Lung (tissue), 12 donors: ENCODE results near the gene NUP160. TPM values are rescaled to one million over a fixed set of nuclear protein-coding genes. Genes with fewer than 3 reads are reported as not detected.
"Not testable (repeated sequence)": the region's sequence is repeated elsewhere in the genome, so short reads cannot be mapped to it uniquely, and the experiment has no call there.

Experiments used
- ATAC-seq: fragments of 200-7000 bp; cut with Tn5 transposase; one replicate; pipeline ENCODE4 v1.9.1; 2020; ENCODE audit warnings: moderate number of reproducible peaks; ENCODE audit not compliant: insufficient read depth, low FRiP score
- DNase-seq, 3 donors: peaks; one replicate each; pipeline ENCODE4 v3.0.0-alpha.2; 2013 to 2017
- H3K27ac ChIP-seq, 2 donors: one replicate each; pipeline ENCODE4 v1.5.1; 2013; ENCODE audit warnings: mild to moderate bottlenecking in 2 of 2, moderate library complexity in 2 of 2, control low read depth in 1 of 2, inconsistent platforms in 1 of 2, low read depth in 1 of 2, low read length in 1 of 2
- H3K27me3 ChIP-seq, 3 donors: one replicate each; pipeline ENCODE4 v1.5.1; 2013; ENCODE audit warnings: low read length in 2 of 3; ENCODE audit not compliant: control insufficient read depth in 3 of 3, insufficient read depth in 3 of 3
- H3K36me3 ChIP-seq, 4 donors: one replicate each; pipeline ENCODE4 v1.5.1; 2013; ENCODE audit warnings: low read length in 4 of 4, mild to moderate bottlenecking in 1 of 4, moderate library complexity in 1 of 4; ENCODE audit not compliant: control insufficient read depth in 4 of 4, insufficient read depth in 4 of 4
- H3K4me1 ChIP-seq, 5 donors: one replicate each; pipeline ENCODE4 v1.5.1; 2013; ENCODE audit warnings: low read length in 5 of 5, mild to moderate bottlenecking in 2 of 5, moderate library complexity in 1 of 5; ENCODE audit not compliant: control insufficient read depth in 5 of 5, insufficient read depth in 5 of 5
- H3K4me3 ChIP-seq: one replicate; pipeline ENCODE4 v1.5.1; 2013; ENCODE audit warnings: mild to moderate bottlenecking, control low read depth, moderate library complexity
- H3K9ac ChIP-seq, 2 donors: one replicate each; pipeline ENCODE4 v1.5.1; 2013; ENCODE audit warnings: low read length in 2 of 2, control low read depth in 1 of 2; ENCODE audit not compliant: insufficient read depth in 1 of 2
- H3K9me3 ChIP-seq, 4 donors: one replicate each; pipeline ENCODE4 v1.5.1; 2013; ENCODE audit warnings: low read length in 3 of 4, mild to moderate bottlenecking in 1 of 4, moderate library complexity in 1 of 4; ENCODE audit not compliant: control insufficient read depth in 4 of 4, insufficient read depth in 3 of 4
- WGBS, 2 donors: extraction: QIAGEN DNeasy Blood & Tissue Kit; methylation state at CpG; one replicate each; pipeline ENCODE4 v1.1.7; 2013; 5-methylcytosine and 5-hydroxymethylcytosine counted together
- polyA plus RNA-seq, 2 donors: library from polyadenylated mRNA; stranded (reverse); fragments of 200-250 nt; gene quantifications; one replicate each; pipeline ENCODE4 v1.2.1, GENCODE V29; 2013
- total RNA-seq, 2 donors: library from RNA; depleted of rRNA in 1 of 2; stranded (reverse); fragments of >200 nt in 1 of 2; gene quantifications; one replicate each; pipeline ENCODE4 v1.2.1, GENCODE V29; 2014 to 2021
- TF ChIP-seq, protein P1 (sequence below): IDR thresholded peaks from 2 replicates; pipeline ENCODE4 v1.5.1; 2012; ENCODE audit warnings: mild to moderate bottlenecking; ENCODE audit errors: control extremely low read depth, extremely low read depth
- donor health status: control.
- donor health status: control.
- donor health status: Bipolar disorder and iron deficiency.
- donor health status: healthy.
- donor health status: DM: yes; HTN: yes; CAD: no.

NUP160 gene
- total and polyA plus RNA-seq, 4 donors: 15.8 to 94.1 (median 26.8) TPM

DNA sequence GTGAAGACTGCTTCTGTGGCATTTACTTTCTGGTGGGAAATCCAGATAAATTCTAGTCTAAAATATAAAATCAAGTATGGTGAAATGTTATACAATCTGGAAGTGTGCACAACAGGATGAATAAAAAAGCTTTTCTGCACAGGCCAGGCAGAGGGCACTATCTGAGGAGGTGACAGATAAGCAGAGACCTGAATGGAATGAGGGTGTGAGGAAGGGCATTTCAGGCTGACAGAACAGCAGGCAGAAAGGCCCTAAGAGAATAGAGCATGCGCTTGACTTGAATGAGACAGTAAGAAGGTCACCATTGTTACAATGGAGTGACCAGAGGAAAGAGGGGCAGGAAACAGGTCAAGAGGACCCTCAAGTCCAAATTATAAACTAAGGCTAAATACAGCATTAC lies 47.4 kb downstream of the NUP160 start:
- WGBS, 2 donors: 91 to 97% methylated on average over 1 of the region's 1 CpG
- H3K9me3 ChIP-seq: no peaks in the 10 kb centered on the region
- H3K27me3 ChIP-seq: no peaks in the 10 kb centered on the region
- no peak for ATAC-seq
- H3K27ac ChIP-seq: no peak overlapping the region
- H3K4me1 ChIP-seq: no peaks in the 10 kb centered on the region
- H3K4me3 ChIP-seq: no peak overlapping the region
- no peak overlapping the region for H3K9ac ChIP-seq
- no peak for DNase-seq
- peaks cover 29 to 58% (median 42%) of the 10 kb centered on the region in 4 donors for H3K36me3 ChIP-seq
- TF ChIP-seq, protein P1, sequence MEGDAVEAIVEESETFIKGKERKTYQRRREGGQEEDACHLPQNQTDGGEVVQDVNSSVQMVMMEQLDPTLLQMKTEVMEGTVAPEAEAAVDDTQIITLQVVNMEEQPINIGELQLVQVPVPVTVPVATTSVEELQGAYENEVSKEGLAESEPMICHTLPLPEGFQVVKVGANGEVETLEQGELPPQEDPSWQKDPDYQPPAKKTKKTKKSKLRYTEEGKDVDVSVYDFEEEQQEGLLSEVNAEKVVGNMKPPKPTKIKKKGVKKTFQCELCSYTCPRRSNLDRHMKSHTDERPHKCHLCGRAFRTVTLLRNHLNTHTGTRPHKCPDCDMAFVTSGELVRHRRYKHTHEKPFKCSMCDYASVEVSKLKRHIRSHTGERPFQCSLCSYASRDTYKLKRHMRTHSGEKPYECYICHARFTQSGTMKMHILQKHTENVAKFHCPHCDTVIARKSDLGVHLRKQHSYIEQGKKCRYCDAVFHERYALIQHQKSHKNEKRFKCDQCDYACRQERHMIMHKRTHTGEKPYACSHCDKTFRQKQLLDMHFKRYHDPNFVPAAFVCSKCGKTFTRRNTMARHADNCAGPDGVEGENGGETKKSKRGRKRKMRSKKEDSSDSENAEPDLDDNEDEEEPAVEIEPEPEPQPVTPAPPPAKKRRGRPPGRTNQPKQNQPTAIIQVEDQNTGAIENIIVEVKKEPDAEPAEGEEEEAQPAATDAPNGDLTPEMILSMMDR: no peak

DNA sequence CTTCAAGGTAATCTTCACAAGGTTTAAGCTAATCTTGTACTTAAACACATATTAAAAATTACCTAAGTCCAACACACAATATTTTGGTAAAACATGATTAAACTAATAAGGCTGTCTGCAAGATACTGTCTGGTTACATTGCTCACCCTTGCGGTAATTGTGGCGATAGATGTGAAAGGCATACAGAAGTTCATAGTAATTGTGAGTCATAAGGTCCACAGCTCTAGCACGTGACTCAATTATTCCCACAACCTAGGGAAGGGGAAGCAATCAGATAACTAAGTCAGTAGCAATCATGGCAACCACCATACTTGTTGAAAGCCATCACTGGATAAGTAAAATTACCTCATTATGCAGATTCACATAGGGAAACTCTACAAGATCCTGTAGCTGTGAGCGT lies 50.5 kb downstream of the NUP160 start:
- no peaks in the 10 kb centered on the region for H3K27me3 ChIP-seq
- ATAC-seq (no peak), DNase-seq (no peak)
- no peak overlapping the region for H3K27ac ChIP-seq
- H3K9ac ChIP-seq: no peak overlapping the region
- H3K4me1 ChIP-seq: peaks cover 0 to 5% (median 0%) of the 10 kb centered on the region in 5 donors
- WGBS, 2 donors: 87 to 93% methylated on average over 4 of the region's 4 CpGs
- H3K4me3 ChIP-seq: no peak overlapping the region
- H3K9me3 ChIP-seq: no peaks in the 10 kb centered on the region
- TF ChIP-seq, protein P1: no peak
- peaks cover 32 to 52% (median 36%) of the 10 kb centered on the region in 4 donors for H3K36me3 ChIP-seq

DNA sequence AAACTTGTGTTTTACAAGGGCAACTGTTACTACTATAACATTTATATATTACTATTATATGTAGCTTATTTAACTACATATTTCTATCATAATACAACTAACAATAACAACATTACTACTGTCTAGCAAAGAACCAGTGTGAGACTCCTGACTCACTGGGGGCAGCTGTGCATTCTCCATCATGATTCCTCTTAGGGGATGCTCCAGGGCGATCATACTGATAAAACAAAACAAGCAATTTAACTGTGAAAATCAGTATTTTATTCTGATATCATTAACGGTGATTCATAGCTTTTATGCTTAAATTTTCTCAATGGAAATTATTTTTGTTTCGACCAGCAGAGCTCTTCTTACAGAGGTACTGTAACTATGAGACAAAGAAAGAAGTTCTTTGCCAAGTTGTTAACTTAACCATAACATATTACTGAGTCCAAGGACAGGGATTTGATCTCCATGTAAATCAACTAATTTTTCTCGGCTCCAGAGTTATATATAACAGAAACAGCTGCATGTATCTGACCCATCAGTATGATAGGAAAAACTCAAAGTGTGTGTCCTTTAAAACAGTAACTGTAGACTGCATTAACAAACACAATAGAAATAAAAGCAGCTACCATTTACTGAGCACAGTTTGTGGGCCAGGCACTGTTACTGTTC lies 56.2 kb downstream of the NUP160 start:
- Histone ChIP-seq H3K27ac (peak overlapping the region in 1 of 2 donors; percentile 38), H3K36me3 (peaks cover 25 to 37% (median 28%) of the 10 kb centered on the region in 4 donors)
- WGBS, 2 donors: 90% methylated on average over 4 of the region's 4 CpGs

DNA sequence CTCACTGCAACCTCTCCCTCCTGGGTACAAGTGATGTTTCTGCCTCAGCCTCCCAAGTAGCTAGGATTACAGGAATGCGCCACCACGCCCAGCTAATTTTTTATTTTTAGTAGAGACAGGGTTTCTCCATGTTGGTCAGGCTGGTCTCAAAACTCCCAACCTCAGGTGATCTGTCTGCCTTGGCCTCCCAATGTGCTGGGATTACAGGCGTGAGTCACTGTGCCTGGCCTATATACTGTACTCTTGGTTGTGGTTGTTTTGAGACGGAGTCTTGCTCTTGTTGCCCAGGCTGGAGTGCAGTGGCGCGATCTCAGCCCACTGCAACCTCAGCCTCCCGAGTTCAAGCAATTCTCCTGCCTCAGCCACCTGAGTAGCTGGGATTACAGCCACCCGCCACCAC lies 58.1 kb downstream of the NUP160 start:
- not testable (repeated sequence) for H3K9me3 ChIP-seq, H3K27me3 ChIP-seq, DNase-seq, ATAC-seq, H3K27ac ChIP-seq, H3K4me3 ChIP-seq, H3K9ac ChIP-seq
- 97 to 99% methylated on average over 8 of the region's 8 CpGs for WGBS, 2 donors
- Histone ChIP-seq H3K4me1 (peaks cover 0 to 11% (median 0%) of the 10 kb centered on the region in 5 donors), H3K36me3 (peaks cover 27 to 47% (median 30%) of the 10 kb centered on the region in 4 donors)

More for the DNA sequence above, 56.2 kb downstream of the NUP160 start:
- DNase-seq (no peak), ATAC-seq (no peak)
- no peak overlapping the region for H3K9ac ChIP-seq
- no peaks in the 10 kb centered on the region for H3K9me3 ChIP-seq
- no peaks in the 10 kb centered on the region for H3K27me3 ChIP-seq
- H3K4me1 ChIP-seq: peaks cover 0 to 6% (median 0%) of the 10 kb centered on the region in 5 donors
- TF ChIP-seq, protein P1: no peak
- H3K4me3 ChIP-seq: no peak overlapping the region
